CD4-positive, alpha-beta T cell (primary cell): ENCODE data around the gene CPED1. TPM values are rescaled to one million over a fixed set of nuclear protein-coding genes. Genes with fewer than 3 reads are reported as not detected.

Experiments used
- ATAC-seq: fragments of 200-7000 bp; cut with Tn5 transposase; one replicate; pipeline ENCODE4 v1.10.0; 2022; ENCODE audit warnings: mild to moderate bottlenecking; ENCODE audit not compliant: poor library complexity
- CTCF ChIA-PET: fragments of 350-600 bp; sonication (Branson Sonifier 250); formaldehyde crosslinking; loops from one replicate; lab custom pipeline; 2021; ENCODE audit warnings: antibody characterized with exemption, inconsistent platforms; lab: Charles Lee
- POLR2A ChIA-PET: fragments of 350-600 bp; sonication (Branson Sonifier 250); formaldehyde crosslinking; loops from one replicate; lab custom pipeline; 2021; ENCODE audit warnings: antibody characterized with exemption, inconsistent platforms; lab: Charles Lee
- DNase-seq, 14 experiments: peaks; one replicate each; pipeline ENCODE4 v3.0.0-alpha.2; 2013 to 2020; ENCODE audit warnings: mixed read lengths in 2 of 14
- H3K27ac ChIP-seq, 2 donors: one replicate each; pipeline versions ENCODE4 v1.5.1 to v1.7.0; 2013; ENCODE audit warnings: low read length in 2 of 2, low read depth in 1 of 2, mild to moderate bottlenecking in 1 of 2
- H3K27me3 ChIP-seq, 2 experiments: 1 replicate in 1 of 2; 2 replicates in 1 of 2; pipeline versions ENCODE4 v1.6.1 to v1.7.0; 2013; ENCODE audit warnings: low read length in 2 of 2, control low read depth in 1 of 2, mild to moderate bottlenecking in 1 of 2, moderate library complexity in 1 of 2; ENCODE audit not compliant: insufficient read depth in 2 of 2, control insufficient read depth in 1 of 2
- H3K36me3 ChIP-seq: one replicate; pipeline ENCODE4 v1.6.1; 2013; ENCODE audit warnings: low read length, control low read depth; ENCODE audit not compliant: insufficient read depth
- H3K4me1 ChIP-seq: one replicate; pipeline ENCODE4 v1.6.1; 2013; ENCODE audit warnings: low read length, control low read depth; ENCODE audit not compliant: insufficient read depth
- H3K4me3 ChIP-seq: one replicate; pipeline ENCODE4 v1.5.1; 2013; ENCODE audit warnings: mild to moderate bottlenecking, low read length, moderate library complexity
- H3K9me3 ChIP-seq, 2 experiments: 1 replicate in 1 of 2; 2 replicates in 1 of 2; pipeline versions ENCODE4 v1.6.1 to v1.7.0; 2013; ENCODE audit warnings: low read length in 2 of 2, mild to moderate bottlenecking in 2 of 2, control low read depth in 1 of 2, moderate library complexity in 1 of 2; ENCODE audit not compliant: control insufficient read depth in 1 of 2, insufficient read depth in 1 of 2
- H3K27ac Mint-ChIP-seq: one replicate; pipeline ENCODE4 v1.8.0; 2020; ENCODE audit warnings: mixed read lengths
- H3K27me3 Mint-ChIP-seq: one replicate; pipeline ENCODE4 v1.8.0; 2021; ENCODE audit warnings: mixed read lengths
- H3K36me3 Mint-ChIP-seq: one replicate; pipeline ENCODE4 v1.8.0; 2021; ENCODE audit warnings: low read depth, mixed read lengths
- H3K4me1 Mint-ChIP-seq: one replicate; pipeline ENCODE4 v1.8.0; 2021; ENCODE audit warnings: low read depth, mixed read lengths
- H3K4me3 Mint-ChIP-seq: one replicate; pipeline ENCODE4 v1.8.0; 2020; ENCODE audit warnings: mild to moderate bottlenecking, mixed read lengths
- H3K9me3 Mint-ChIP-seq: one replicate; pipeline ENCODE4 v1.8.0; 2020; ENCODE audit warnings: mixed read lengths
- intact Hi-C, 2 experiments: fragments of 100-400 bp; cut with DNase I in 1 of 2; cut with micrococcal nuclease in 1 of 2; formaldehyde crosslinking; loops; one replicate each; pipeline versions ENCODE4 v1.15.1 to v1.9.0; 2023 to 2025; cut with DNase I, micrococcal nuclease
- total RNA-seq, 174 experiments: library from RNA in 2 of 174; stranded (reverse) in 2 of 174; gene quantifications; one replicate each; pipeline ENCODE4 v1.2.3 and lab custom pipeline; 2021 to 2026
- TF ChIP-seq, protein P1 (sequence below): fragments of 200-600 bp; IDR thresholded peaks from one replicate; pipeline ENCODE4 v1.8.0; 2022; ENCODE audit warnings: antibody characterized with exemption, mild to moderate bottlenecking

CPED1 gene
- total RNA-seq, 2 experiments from 2014 or later: 0.08 to 0.19 TPM

DNA sequence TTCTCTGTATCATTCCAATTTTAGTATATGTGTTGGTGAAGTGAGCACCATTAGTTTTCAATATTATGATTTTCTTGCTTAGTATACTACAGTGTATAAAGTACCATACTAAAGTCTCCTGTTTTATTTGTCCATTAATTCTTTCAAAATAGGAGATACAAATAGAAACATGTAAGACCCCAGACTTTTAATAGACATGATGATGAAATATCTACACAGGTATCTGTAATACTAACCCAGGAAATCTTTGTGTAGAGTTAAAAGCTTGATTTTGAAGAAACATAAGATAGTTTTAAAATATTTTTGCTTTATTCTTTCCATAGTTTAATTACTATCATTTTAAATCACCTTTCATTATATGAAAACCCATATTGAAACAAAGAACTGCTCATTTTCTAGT lies 206.5 kb downstream of the CPED1 start:
- Histone ChIP-seq H3K27ac (no peak overlapping the region), H3K4me3 (no peak overlapping the region), H3K9me3 (no peaks in the 10 kb centered on the region), H3K27me3 (no peaks in the 10 kb centered on the region), H3K36me3 (no peaks in the 10 kb centered on the region), H3K4me1 (no peaks in the 10 kb centered on the region)
- Mint-ChIP-seq H3K27ac (no peak overlapping the region), H3K4me1 (no peaks in the 10 kb centered on the region), H3K27me3 (peaks cover 12% of the 10 kb centered on the region), H3K9me3 (no peaks in the 10 kb centered on the region), H3K4me3 (no peak overlapping the region), H3K36me3 (no peaks in the 10 kb centered on the region)
- ChIA-PET POLR2A (no interaction called here), CTCF (no interaction called here)
- ATAC-seq: no peak
- no peak for DNase-seq
- intact Hi-C loops: no loop called here
- TF ChIP-seq, protein P1, sequence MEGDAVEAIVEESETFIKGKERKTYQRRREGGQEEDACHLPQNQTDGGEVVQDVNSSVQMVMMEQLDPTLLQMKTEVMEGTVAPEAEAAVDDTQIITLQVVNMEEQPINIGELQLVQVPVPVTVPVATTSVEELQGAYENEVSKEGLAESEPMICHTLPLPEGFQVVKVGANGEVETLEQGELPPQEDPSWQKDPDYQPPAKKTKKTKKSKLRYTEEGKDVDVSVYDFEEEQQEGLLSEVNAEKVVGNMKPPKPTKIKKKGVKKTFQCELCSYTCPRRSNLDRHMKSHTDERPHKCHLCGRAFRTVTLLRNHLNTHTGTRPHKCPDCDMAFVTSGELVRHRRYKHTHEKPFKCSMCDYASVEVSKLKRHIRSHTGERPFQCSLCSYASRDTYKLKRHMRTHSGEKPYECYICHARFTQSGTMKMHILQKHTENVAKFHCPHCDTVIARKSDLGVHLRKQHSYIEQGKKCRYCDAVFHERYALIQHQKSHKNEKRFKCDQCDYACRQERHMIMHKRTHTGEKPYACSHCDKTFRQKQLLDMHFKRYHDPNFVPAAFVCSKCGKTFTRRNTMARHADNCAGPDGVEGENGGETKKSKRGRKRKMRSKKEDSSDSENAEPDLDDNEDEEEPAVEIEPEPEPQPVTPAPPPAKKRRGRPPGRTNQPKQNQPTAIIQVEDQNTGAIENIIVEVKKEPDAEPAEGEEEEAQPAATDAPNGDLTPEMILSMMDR: no peak

DNA sequence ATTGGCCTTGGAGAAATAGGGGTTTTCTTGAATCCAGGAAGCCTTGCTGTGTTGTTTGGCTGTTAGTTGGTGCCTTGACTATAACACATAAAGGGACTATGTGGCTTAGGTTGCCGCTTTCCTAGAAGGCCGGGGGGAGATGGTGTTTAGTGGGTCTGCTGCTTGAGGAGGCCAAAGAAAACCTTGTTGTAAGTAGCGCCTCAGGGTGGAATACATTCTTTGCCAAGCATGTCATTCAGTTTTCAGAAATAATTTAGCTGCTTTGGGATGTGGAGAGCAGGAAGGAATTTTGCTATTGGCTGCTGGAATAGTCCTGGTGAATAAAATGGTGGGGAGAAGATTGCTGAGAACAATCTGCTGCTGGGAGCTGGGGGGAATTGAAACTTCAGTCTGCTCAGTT lies 207.4 kb downstream of the CPED1 start:
- ATAC-seq: no peak
- TF ChIP-seq, protein P1: no peak
- H3K4me1 Mint-ChIP-seq: no peaks in the 10 kb centered on the region
- no peak overlapping the region for H3K4me3 Mint-ChIP-seq
- no peaks in the 10 kb centered on the region for H3K36me3 Mint-ChIP-seq
- Histone ChIP-seq H3K27me3 (no peaks in the 10 kb centered on the region), H3K27ac (no peak overlapping the region), H3K9me3 (no peaks in the 10 kb centered on the region), H3K36me3 (no peaks in the 10 kb centered on the region), H3K4me1 (no peaks in the 10 kb centered on the region), H3K4me3 (no peak overlapping the region)
- no peak overlapping the region for H3K27ac Mint-ChIP-seq
- no peak for DNase-seq
- intact Hi-C loops: no loop called here
- H3K9me3 Mint-ChIP-seq: no peaks in the 10 kb centered on the region
- CTCF ChIA-PET: no interaction called here
- H3K27me3 Mint-ChIP-seq: peaks cover 12% of the 10 kb centered on the region
- POLR2A ChIA-PET: no interaction called here

DNA sequence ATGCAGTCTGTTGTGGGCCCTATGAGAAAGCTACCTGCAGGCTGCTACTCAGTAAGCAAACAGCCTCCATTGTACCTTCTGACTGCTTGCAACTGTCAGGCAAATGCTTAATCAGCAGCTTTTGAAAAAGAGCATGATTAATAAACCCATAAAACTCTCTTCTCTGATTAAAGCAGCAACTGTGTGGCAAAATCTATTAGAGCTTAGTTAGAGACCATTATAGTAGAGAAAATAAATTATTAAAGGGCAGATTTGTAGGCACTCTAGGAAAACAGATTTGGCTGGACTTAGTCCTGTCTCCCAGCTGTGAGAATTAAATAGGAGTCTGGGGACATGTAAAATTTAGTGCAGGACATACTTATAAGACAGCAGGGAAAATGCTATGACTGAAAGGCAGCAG lies 207.8 kb downstream of the CPED1 start:
- H3K9me3 ChIP-seq: no peaks in the 10 kb centered on the region
- peaks cover 12% of the 10 kb centered on the region for H3K27me3 Mint-ChIP-seq
- no peaks in the 10 kb centered on the region for H3K4me1 Mint-ChIP-seq
- CTCF ChIA-PET: no interaction called here
- intact Hi-C loops: no loop called here
- H3K36me3 Mint-ChIP-seq: no peaks in the 10 kb centered on the region
- no peaks in the 10 kb centered on the region for H3K36me3 ChIP-seq
- POLR2A ChIA-PET: no interaction called here
- no peak overlapping the region for H3K27ac Mint-ChIP-seq
- no peaks in the 10 kb centered on the region for H3K4me1 ChIP-seq
- H3K4me3 Mint-ChIP-seq: no peak overlapping the region
- H3K9me3 Mint-ChIP-seq: no peaks in the 10 kb centered on the region
- ATAC-seq (no peak), DNase-seq (no peak)
- no peaks in the 10 kb centered on the region for H3K27me3 ChIP-seq
- TF ChIP-seq, protein P1: no peak
- no peak overlapping the region for H3K4me3 ChIP-seq
- no peak overlapping the region for H3K27ac ChIP-seq
